ENCODE data around the gene MSL1. TPM values are rescaled to one million over a fixed set of nuclear protein-coding genes. Genes with fewer than 3 reads are reported as not detected.

Gene MSL1
- total and polyA plus RNA-seq, 9 of the 15 experiments (the other 6 are each of a cell fraction or from before 2014, with no cell fraction given), result 13.8 to 120 (median 61.9) TPM

DNA sequence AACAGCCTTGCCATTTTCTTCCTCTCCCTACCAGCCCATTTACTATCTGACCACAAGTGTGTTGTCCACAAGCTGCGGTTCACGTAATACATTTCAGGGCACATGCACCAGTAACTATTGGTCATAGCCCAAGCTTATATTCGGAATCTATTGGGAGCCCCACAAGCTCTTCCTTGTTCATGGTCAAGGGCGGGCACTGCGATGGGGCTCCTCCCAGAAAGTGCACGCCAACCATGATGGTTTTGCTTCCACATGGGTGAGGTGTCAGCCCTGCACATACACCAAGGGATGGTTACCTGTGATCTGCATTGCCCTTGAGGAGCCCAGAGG, 46.9 kb upstream of the MSL1 start:
- intact Hi-C loops (cut with micrococcal nuclease), result no loop called here
- no TSS peak for BruUV-seq (replicated peaks)
- Histone ChIP-seq H3K36me3 (ENCODE audit: control insufficient read depth, insufficient read depth, low read length) (peaks cover 37% of the 10 kb centered on the region; the same call in 2 of the 3 replicates), H4K20me1 (replicated peaks; ENCODE audit: control insufficient read depth, insufficient read depth, low read length) (no peaks in the 10 kb centered on the region), H3K27me3 (ENCODE audit: control insufficient read depth in 2 of 2, insufficient read depth in 2 of 2, low read length in 2 of 2) (no peaks in the 10 kb centered on the region), H3K79me2 (ENCODE audit: control insufficient read depth, insufficient read depth, low read length) (peaks cover 48% of the 10 kb centered on the region), H3K4me2 (ENCODE audit: insufficient read depth, low read length) (no peak overlapping the region), H3K9me3 (replicated peaks; ENCODE audit: control insufficient read depth, insufficient read depth, low read depth, low read length) (no peaks in the 10 kb centered on the region), H3K4me3 (no peak overlapping the region), H3K9me1 (ENCODE audit: control insufficient read depth, insufficient read depth, low read length) (no peaks in the 10 kb centered on the region), H3K27ac (ENCODE audit: extremely low read depth, low read depth, low read length) (no peak overlapping the region; the same call in 2 of the 3 replicates), H3K9ac (ENCODE audit: insufficient read depth in 1 of 2, low read depth in 2 of 2, low read length in 2 of 2) (peak overlapping the region in 1 of 2 experiments; percentile 22; a peak in 1 of 4 replicates), H3K4me1 (replicated peaks in 1 of 2; ENCODE audit: control insufficient read depth in 2 of 2, insufficient read depth in 2 of 2, low read length in 2 of 2) (peaks cover 66 to 67% of the 10 kb centered on the region in 2 experiments), H2AFZ (ENCODE audit: low read depth, low read length) (no peak overlapping the region)
- DNase-seq (ENCODE audit: extremely low read depth in 1 of 4, low spot score in 3 of 4) (no peak), FAIRE-seq (no peak), ATAC-seq (no peak)
- in situ Hi-C loops (cut with MboI), result no loop called here
- ChIA-PET CTCF (ENCODE audit: low intra/inter-chr PET ratio) (interaction anchor here (1.0 kb wide), 1 partner anchor 62 kb away, joined by 3 read pairs; no protein-coding TSS in a partner anchor), POLR2A (interaction anchor here (1.0 to 3.2 kb wide), 4 partner anchors 9 to 105 kb away, joined by 3 to 29 read pairs (median 5); partner anchors contain the start of gene MED24)
- WGBS (ENCODE audit: insufficient coverage, low coverage, missing lambda C conversion rate), result 61% methylated on average over 6 of the region's 6 CpGs
- TF ChIP-seq ZNF586 (CRISPR knock-in tag; conservative IDR thresholded peaks at IDR 0.05) (no peak), GTF2F1 (IDR thresholded peaks at IDR 0.05; ENCODE audit: low read depth, low read length) (no peak), PTTG1 (tag; IDR thresholded peaks at IDR 0.05; ENCODE audit: low read depth) (no peak), ZNF699 (CRISPR knock-in tag; IDR thresholded peaks at IDR 0.05; ENCODE audit: insufficient replicate concordance) (no peak), TCF7 (IDR thresholded peaks at IDR 0.05; ENCODE audit: borderline replicate concordance) (no peak), DNMT1 (IDR thresholded peaks at IDR 0.05) (no peak), NONO (IDR thresholded peaks at IDR 0.05; ENCODE audit: low read depth in 2 of 2, low read length in 1 of 2) (no peak), RFX7 (CRISPR knock-in tag; IDR thresholded peaks at IDR 0.05) (no peak), CREBBP (IDR thresholded peaks at IDR 0.05; ENCODE audit: low read depth, low read length) (no peak), NFE2L1 (tag; IDR thresholded peaks at IDR 0.05; ENCODE audit: borderline replicate concordance, low read depth) (no peak), CSDE1 (IDR thresholded peaks at IDR 0.05) (no peak), MTA3 (IDR thresholded peaks at IDR 0.05; ENCODE audit: borderline replicate concordance) (no peak)
- TF ChIP-seq, protein P1, sequence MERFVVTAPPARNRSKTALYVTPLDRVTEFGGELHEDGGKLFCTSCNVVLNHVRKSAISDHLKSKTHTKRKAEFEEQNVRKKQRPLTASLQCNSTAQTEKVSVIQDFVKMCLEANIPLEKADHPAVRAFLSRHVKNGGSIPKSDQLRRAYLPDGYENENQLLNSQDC (CRISPR knock-in tag; IDR thresholded peaks at IDR 0.05), result no peak
- TF ChIP-seq, protein P2, sequence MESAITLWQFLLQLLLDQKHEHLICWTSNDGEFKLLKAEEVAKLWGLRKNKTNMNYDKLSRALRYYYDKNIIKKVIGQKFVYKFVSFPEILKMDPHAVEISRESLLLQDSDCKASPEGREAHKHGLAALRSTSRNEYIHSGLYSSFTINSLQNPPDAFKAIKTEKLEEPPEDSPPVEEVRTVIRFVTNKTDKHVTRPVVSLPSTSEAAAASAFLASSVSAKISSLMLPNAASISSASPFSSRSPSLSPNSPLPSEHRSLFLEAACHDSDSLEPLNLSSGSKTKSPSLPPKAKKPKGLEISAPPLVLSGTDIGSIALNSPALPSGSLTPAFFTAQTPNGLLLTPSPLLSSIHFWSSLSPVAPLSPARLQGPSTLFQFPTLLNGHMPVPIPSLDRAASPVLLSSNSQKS (CRISPR knock-in tag; IDR thresholded peaks at IDR 0.05), result no peak
- TF ChIP-seq, protein P3, sequence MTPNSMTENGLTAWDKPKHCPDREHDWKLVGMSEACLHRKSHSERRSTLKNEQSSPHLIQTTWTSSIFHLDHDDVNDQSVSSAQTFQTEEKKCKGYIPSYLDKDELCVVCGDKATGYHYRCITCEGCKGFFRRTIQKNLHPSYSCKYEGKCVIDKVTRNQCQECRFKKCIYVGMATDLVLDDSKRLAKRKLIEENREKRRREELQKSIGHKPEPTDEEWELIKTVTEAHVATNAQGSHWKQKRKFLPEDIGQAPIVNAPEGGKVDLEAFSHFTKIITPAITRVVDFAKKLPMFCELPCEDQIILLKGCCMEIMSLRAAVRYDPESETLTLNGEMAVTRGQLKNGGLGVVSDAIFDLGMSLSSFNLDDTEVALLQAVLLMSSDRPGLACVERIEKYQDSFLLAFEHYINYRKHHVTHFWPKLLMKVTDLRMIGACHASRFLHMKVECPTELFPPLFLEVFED (CRISPR knock-in tag; conservative IDR thresholded peaks at IDR 0.05), result no peak
- TF ChIP-seq, protein P4, sequence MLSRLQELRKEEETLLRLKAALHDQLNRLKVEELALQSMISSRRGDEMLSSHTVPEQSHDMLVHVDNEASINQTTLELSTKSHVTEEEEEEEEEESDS (CRISPR knock-in tag; IDR thresholded peaks at IDR 0.05), result no peak
- TF ChIP-seq, protein P5, sequence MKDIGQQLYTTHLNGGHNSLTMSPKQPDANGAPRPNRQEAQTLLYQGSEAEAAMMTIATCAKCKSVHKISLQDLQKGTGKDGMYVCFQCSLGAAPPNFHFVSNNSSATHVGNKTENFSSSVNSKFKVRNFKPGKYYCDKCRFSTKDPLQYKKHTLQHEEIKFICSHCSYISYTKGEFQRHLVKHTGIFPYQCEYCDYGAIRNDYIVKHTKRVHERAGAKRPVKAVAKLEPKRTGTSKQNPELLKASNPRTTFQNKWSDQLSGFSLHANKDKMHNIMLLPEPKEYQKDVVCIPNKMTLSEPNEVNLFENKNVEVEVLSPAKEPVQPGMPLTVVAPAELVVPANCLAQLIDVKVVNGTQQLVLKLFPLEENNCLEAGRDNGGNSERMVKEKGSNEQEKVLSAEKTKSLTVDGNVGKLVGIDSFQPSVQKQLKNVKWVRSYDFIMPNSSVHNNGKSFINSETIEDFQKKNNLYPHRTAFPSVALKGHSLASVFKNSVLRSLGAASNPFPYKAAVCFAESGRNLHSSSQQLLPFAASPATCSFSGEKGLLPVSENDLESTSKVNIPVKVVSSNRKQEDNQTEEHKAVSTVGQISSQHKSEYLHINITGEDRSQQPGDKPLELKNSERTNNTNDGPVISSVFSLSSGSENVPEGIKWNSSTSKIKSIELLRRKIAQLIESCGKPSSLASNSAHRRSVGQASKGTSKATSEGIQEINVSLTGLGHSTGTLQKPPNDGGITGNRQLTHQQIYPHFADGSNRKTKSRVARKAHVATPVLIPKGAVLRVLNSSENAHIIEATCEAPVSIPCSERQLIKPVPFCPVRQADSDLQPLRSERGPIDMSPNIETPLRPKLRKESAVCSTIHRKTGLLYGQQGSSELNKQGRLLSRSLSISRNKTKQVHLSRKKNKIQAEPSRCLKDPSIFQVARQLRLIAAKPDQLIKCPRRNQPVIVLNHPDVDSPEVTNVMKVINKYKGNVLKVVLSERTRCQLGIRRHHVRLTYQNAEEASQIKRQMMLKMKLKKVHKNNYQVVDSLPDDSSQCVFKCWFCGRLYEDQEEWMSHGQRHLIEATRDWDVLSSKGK (CRISPR knock-in tag; IDR thresholded peaks at IDR 0.05), result no peak
